HepG2 (cell line): ENCODE data around the gene LBR. TPM values are rescaled to one million over a fixed set of nuclear protein-coding genes. Genes with fewer than 3 reads are reported as not detected.

Experiments
- ATAC-seq: fragments of 200-7000 bp; cut with Tn5 transposase; 3 replicates; pipeline ENCODE4 v1.9.1; 2020; ENCODE audit warnings: mild to moderate bottlenecking, moderate library complexity
- BruUV-seq: library from RNA; stranded (reverse); fragments of 400-500 nt; replicated peaks from 2 replicates; lab custom pipeline; 2021; lab: Mats Ljungman, UMichigan
- CTCF ChIA-PET: fragments of 300-600 bp; formaldehyde crosslinking; extraction: SDS; loops from one replicate; lab custom pipeline; 2021; ENCODE audit warnings: low total read pairs, inconsistent platforms, low intra/inter-chr PET ratio; lab: Yijun Ruan, JAX
- POLR2A ChIA-PET: fragments of 350-600 bp; sonication (Branson Sonifier 250); formaldehyde crosslinking; loops from one replicate; lab custom pipeline; 2020; ENCODE audit warnings: antibody characterized with exemption, inconsistent platforms; lab: Yijun Ruan, JAX
- DNase-seq: peaks from one replicate; pipeline ENCODE4 v3.0.0-alpha.2; 2015; ENCODE audit warnings: low spot score
- FAIRE-seq: peaks from 3 replicates; lab custom pipeline; 2011; peaks lifted over from hg19 to GRCh38; lab: Jason Lieb, UNC
- H2AFZ ChIP-seq: one replicate; pipeline ENCODE4 v1.6.1; 2011; ENCODE audit warnings: low read length, inconsistent platforms
- H3K27ac ChIP-seq: fragments of 300-600 bp; 3 replicates; pipeline ENCODE4 v1.8.0; 2011; ENCODE audit warnings: mixed run types, mild to moderate bottlenecking, mixed read lengths, low read length, inconsistent platforms; ENCODE audit not compliant: insufficient read depth; ENCODE audit errors: extremely low read length
- H3K27me3 ChIP-seq, 2 experiments: fragments of 200-600 bp in 1 of 2; 2 replicates in 1 of 2; 3 replicates in 1 of 2; pipeline versions ENCODE4 v1.6.0 to v1.8.0; 2011; ENCODE audit warnings: low read length in 2 of 2, mild to moderate bottlenecking in 2 of 2, moderate library complexity in 2 of 2, inconsistent platforms in 1 of 2; ENCODE audit not compliant: insufficient read depth in 2 of 2, control insufficient read depth in 1 of 2
- H3K36me3 ChIP-seq, 2 experiments: fragments of 200-600 bp in 1 of 2; replicated peaks in 1 of 2; 2 replicates in 1 of 2; 3 replicates in 1 of 2; pipeline versions ENCODE4 v1.5.1 to v1.8.0; 2011; ENCODE audit warnings: low read length in 2 of 2, inconsistent platforms in 1 of 2; ENCODE audit not compliant: insufficient read depth in 2 of 2, control insufficient read depth in 1 of 2
- H3K4me1 ChIP-seq: 2 replicates; pipeline ENCODE4 v1.5.1; 2012; ENCODE audit warnings: low read length, inconsistent platforms; ENCODE audit not compliant: insufficient read depth
- H3K4me2 ChIP-seq: 2 replicates; pipeline ENCODE4 v1.6.0; 2011; ENCODE audit warnings: low read depth, low read length, inconsistent platforms
- H3K4me3 ChIP-seq, 3 experiments: fragments of 200-600 bp in 1 of 3; sonication (generic), shearing (Covaris generic) in 1 of 3; replicated peaks in 1 of 3; 2 replicates each; pipeline ENCODE4 v1.5.1; 2011 to 2016; ENCODE audit warnings: low read length in 3 of 3, inconsistent platforms in 2 of 3, low read depth in 2 of 3, mild to moderate bottlenecking in 2 of 3, control low read depth in 1 of 3, mixed read lengths in 1 of 3; ENCODE audit not compliant: insufficient read depth in 1 of 3
- H3K79me2 ChIP-seq: one replicate; pipeline ENCODE4 v1.6.1; 2011; ENCODE audit warnings: low read length, inconsistent platforms; ENCODE audit not compliant: insufficient read depth
- H3K9ac ChIP-seq: 2 replicates; pipeline ENCODE4 v1.6.0; 2011; ENCODE audit warnings: mild to moderate bottlenecking, low read depth, low read length, inconsistent platforms; ENCODE audit not compliant: insufficient read depth
- H3K9me3 ChIP-seq: 2 replicates; pipeline ENCODE4 v1.5.1; 2012; ENCODE audit warnings: mild to moderate bottlenecking, low read length
- H4K20me1 ChIP-seq: 2 replicates; pipeline ENCODE4 v1.6.0; 2011; ENCODE audit warnings: inconsistent platforms, mild to moderate bottlenecking, low read length, moderate library complexity; ENCODE audit not compliant: insufficient read depth
- AGO1 ChIP-seq: fragments of 200-400 bp; formaldehyde crosslinking; IDR thresholded peaks from 2 replicates; pipeline ENCODE4 v1.6.1; 2017; ENCODE audit warnings: mild to moderate bottlenecking, low read depth, low read length, moderate library complexity; ENCODE audit not compliant: poor library complexity, severe bottlenecking
- ESRRA ChIP-seq: sonication (generic); formaldehyde crosslinking; IDR thresholded peaks from 2 replicates; pipeline ENCODE4 v1.5.1; 2020; ENCODE audit warnings: mild to moderate bottlenecking, low read depth, missing genetic modification reagents
- GZF1 ChIP-seq: sonication (generic); formaldehyde crosslinking; IDR thresholded peaks from 2 replicates; pipeline ENCODE4 v1.5.1; 2020; ENCODE audit warnings: mild to moderate bottlenecking, missing genetic modification reagents
- HIVEP1 ChIP-seq: sonication (generic); formaldehyde crosslinking; IDR thresholded peaks from 2 replicates; pipeline ENCODE4 v1.4.0; 2020; ENCODE audit warnings: mild to moderate bottlenecking, missing genetic modification reagents
- MAFG ChIP-seq: sonication (generic); formaldehyde crosslinking; IDR thresholded peaks from 2 replicates; pipeline ENCODE4 v1.5.1; 2020; ENCODE audit warnings: mild to moderate bottlenecking, missing genetic modification reagents
- PPARG ChIP-seq: conservative IDR thresholded peaks from 2 replicates; pipeline ENCODE4 v1.6.1; 2016; ENCODE audit warnings: missing biosample characterization, missing genetic modification reagents
- ZNF24 ChIP-seq: fragments of 450-650 bp; IDR thresholded peaks from 2 replicates; pipeline ENCODE4 v1.6.1; 2017; ENCODE audit warnings: antibody characterized with exemption, mild to moderate bottlenecking
- ZNF331 ChIP-seq: sonication (generic); formaldehyde crosslinking; IDR thresholded peaks from 2 replicates; pipeline ENCODE4 v1.4.0; 2020; ENCODE audit warnings: missing genetic modification reagents
- ZNF552 ChIP-seq: sonication (generic); formaldehyde crosslinking; IDR thresholded peaks from 2 replicates; pipeline ENCODE4 v1.9.0; 2022; ENCODE audit warnings: missing genetic modification reagents, mild to moderate bottlenecking, borderline replicate concordance
- ZNF562 ChIP-seq: sonication (generic); formaldehyde crosslinking; IDR thresholded peaks from 2 replicates; pipeline ENCODE4 v1.8.0; 2022; ENCODE audit warnings: missing genetic modification reagents, borderline replicate concordance
- ZNF776 ChIP-seq: sonication (generic); formaldehyde crosslinking; IDR thresholded peaks from 2 replicates; pipeline ENCODE4 v1.4.0; 2020; ENCODE audit warnings: mild to moderate bottlenecking, missing genetic modification reagents
- WGBS: methylation state at CpG from one replicate; pipeline ENCODE4 v1.1.6; 2017; ENCODE audit warnings: low lambda C conversion rate; 5-methylcytosine and 5-hydroxymethylcytosine counted together
- in situ Hi-C: cut with HindIII; loops from 2 replicates; pipeline ENCODE4 v1.10.0; 2017; ENCODE audit warnings: low pct_unique_long_range_greater_than_20kb; ENCODE audit not compliant: extremely low pct_ligation_motif_present
- intact Hi-C: fragments of 100-400 bp; cut with micrococcal nuclease; formaldehyde crosslinking; loops from one replicate; pipeline ENCODE4 v1.10.0; 2022; ENCODE audit not compliant: unreplicated experiment
- polyA plus RNA-seq, 8 experiments: library from polyadenylated mRNA; depleted of rRNA in 3 of 8; stranded (reverse) in 7 of 8; unstranded in 1 of 8; fragments of >200 nt; fragmentation: Illumina TruSeq in 4 of 8; extraction: Trizol in 4 of 8; gene quantifications; 2 replicates each; pipeline versions ENCODE4 v1.2.1 to v1.2.3, GENCODE V29; 2011 to 2016; ENCODE audit warnings: low read depth in 4 of 8, missing spikeins in 1 of 8, mixed read lengths in 1 of 8; ENCODE audit not compliant: insufficient read depth in 1 of 8
- total RNA-seq, 5 experiments: library from RNA; depleted of rRNA; stranded (reverse); fragments of >200 nt; fragmentation: Illumina TruSeq; extraction: Trizol; gene quantifications; 2 replicates each; pipeline ENCODE4 v1.2.3, GENCODE V29; 2016; ENCODE audit warnings: low read depth in 1 of 5
- TF ChIP-seq, protein P1 (sequence below): sonication (generic); formaldehyde crosslinking; IDR thresholded peaks from 2 replicates; pipeline ENCODE4 v1.5.0; 2020; ENCODE audit warnings: mild to moderate bottlenecking, missing genetic modification reagents, borderline replicate concordance
- TF ChIP-seq, protein P2 (sequence below): fragments of 450-650 bp; IDR thresholded peaks from 2 replicates; pipeline ENCODE4 v1.6.1; 2017; ENCODE audit warnings: mild to moderate bottlenecking
- TF ChIP-seq, protein P3 (sequence below): sonication (generic); formaldehyde crosslinking; IDR thresholded peaks from 2 replicates; pipeline ENCODE4 v1.5.0; 2020; ENCODE audit warnings: missing genetic modification reagents

The LBR gene
- total and polyA plus RNA-seq, 2 of the 13 experiments (the other 11 are each of a cell fraction or from before 2014, with no cell fraction given) = 38.9 to 76.7 TPM

DNA sequence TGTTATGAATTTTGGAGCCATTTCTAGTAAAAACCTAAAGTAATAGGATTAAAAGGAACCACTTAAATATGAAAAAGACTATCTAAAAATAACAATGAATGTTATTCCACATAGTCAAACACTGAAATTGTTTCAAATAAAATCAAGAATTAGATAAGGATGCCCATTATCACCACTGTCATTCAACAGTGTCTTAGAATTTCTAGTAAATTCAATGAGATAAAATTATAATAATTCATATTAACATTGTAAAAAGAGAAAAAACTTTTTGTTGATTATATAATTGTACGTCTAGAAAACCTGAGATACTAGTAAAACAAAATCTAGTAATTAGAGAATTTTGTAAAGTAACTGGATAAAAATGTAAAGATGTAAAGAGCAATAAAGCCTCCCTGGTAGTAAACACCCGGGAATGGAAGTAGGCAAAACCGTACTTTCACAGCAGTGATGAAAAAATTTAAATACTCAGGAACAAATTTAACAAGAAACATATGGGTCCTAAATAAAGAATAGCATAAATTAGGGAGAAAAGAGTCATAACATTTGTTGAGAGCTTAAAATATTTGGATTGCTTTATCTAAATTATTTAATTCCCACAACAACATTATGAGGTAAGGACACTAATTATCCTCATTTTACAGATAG is 56.4 kb downstream of the LBR start (continued):
- TF ChIP-seq, protein P1, sequence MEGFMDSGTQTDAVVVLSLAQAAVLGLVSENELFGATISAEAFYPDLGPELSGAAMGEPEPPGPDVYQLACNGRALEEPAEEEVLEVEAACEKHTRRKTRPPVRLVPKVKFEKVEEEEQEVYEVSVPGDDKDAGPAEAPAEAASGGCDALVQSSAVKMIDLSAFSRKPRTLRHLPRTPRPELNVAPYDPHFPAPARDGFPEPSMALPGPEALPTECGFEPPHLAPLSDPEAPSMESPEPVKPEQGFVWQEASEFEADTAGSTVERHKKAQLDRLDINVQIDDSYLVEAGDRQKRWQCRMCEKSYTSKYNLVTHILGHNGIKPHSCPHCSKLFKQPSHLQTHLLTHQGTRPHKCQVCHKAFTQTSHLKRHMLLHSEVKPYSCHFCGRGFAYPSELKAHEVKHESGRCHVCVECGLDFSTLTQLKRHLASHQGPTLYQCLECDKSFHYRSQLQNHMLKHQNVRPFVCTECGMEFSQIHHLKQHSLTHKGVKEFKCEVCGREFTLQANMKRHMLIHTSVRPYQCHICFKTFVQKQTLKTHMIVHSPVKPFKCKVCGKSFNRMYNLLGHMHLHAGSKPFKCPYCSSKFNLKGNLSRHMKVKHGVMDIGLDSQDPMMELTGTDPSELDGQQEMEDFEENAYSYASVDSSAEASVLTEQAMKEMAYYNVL (CRISPR knock-in tag) = no peak
- TF ChIP-seq ZNF331 (CRISPR knock-in tag) = no peak
- TF ChIP-seq HIVEP1 (CRISPR knock-in tag) = no peak
- TF ChIP-seq ESRRA = no peak
- TF ChIP-seq ZNF24 = no peak
- no peak for TF ChIP-seq MAFG (CRISPR knock-in tag)

DNA sequence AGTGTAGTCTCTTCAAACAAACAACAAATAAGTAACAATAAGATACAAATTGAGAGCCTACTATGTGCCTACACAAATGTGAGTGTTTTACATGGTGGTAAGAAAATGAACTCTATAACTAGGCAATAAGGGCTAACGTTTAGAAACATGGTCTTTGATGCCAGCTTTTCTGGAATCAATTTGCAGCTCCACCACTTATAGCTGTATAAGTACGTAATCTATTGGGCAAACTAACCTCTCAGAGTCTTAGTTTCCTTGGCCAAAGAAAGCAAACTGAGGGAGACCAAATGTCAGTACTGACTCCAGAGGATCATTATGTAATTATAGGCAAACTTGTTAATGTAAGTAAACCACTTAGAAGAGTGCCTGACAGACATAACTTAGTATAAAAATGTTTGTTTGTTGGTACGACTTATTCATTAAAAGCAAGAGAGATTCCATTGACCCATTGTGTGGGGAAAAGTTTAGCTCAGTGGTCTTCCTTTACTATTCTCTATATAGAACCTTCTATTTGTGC is 59.7 kb downstream of the LBR start:
- Histone ChIP-seq H2AFZ (no peak overlapping the region), H3K79me2 (no peaks in the 10 kb centered on the region), H4K20me1 (no peaks in the 10 kb centered on the region), H3K4me1 (no peaks in the 10 kb centered on the region), H3K9ac (no peak overlapping the region), H3K36me3 (no peaks in the 10 kb centered on the region), H3K27ac (no peak overlapping the region), H3K4me2 (no peak overlapping the region), H3K27me3 (no peaks in the 10 kb centered on the region; a peak in 1 of 5 replicates), H3K9me3 (no peaks in the 10 kb centered on the region), H3K4me3 (no peak overlapping the region)
- no peak for ATAC-seq
- no TSS peak for BruUV-seq
- WGBS = 33% methylated on average over 3 of the region's 3 CpGs
- in situ Hi-C loops = no loop called here
- no peak for DNase-seq
- POLR2A ChIA-PET = no interaction called here
- no peak for FAIRE-seq
- intact Hi-C loops = no loop called here
- TF ChIP-seq, protein P2, sequence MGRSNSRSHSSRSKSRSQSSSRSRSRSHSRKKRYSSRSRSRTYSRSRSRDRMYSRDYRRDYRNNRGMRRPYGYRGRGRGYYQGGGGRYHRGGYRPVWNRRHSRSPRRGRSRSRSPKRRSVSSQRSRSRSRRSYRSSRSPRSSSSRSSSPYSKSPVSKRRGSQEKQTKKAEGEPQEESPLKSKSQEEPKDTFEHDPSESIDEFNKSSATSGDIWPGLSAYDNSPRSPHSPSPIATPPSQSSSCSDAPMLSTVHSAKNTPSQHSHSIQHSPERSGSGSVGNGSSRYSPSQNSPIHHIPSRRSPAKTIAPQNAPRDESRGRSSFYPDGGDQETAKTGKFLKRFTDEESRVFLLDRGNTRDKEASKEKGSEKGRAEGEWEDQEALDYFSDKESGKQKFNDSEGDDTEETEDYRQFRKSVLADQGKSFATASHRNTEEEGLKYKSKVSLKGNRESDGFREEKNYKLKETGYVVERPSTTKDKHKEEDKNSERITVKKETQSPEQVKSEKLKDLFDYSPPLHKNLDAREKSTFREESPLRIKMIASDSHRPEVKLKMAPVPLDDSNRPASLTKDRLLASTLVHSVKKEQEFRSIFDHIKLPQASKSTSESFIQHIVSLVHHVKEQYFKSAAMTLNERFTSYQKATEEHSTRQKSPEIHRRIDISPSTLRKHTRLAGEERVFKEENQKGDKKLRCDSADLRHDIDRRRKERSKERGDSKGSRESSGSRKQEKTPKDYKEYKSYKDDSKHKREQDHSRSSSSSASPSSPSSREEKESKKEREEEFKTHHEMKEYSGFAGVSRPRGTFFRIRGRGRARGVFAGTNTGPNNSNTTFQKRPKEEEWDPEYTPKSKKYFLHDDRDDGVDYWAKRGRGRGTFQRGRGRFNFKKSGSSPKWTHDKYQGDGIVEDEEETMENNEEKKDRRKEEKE = no peak
- TF ChIP-seq ZNF562 (CRISPR knock-in tag) (no peak), ZNF552 (CRISPR knock-in tag) (no peak), ZNF776 (CRISPR knock-in tag) (no peak), PPARG (CRISPR knock-in tag) (no peak), AGO1 (no peak), GZF1 (CRISPR knock-in tag) (no peak)
- TF ChIP-seq, protein P3, sequence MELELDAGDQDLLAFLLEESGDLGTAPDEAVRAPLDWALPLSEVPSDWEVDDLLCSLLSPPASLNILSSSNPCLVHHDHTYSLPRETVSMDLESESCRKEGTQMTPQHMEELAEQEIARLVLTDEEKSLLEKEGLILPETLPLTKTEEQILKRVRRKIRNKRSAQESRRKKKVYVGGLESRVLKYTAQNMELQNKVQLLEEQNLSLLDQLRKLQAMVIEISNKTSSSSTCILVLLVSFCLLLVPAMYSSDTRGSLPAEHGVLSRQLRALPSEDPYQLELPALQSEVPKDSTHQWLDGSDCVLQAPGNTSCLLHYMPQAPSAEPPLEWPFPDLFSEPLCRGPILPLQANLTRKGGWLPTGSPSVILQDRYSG (CRISPR knock-in tag) = no peak
- CTCF ChIA-PET = no interaction called here
